CD14-positive monocyte (primary cell): ENCODE data around the gene PLA2G1B. TPM values are rescaled to one million over a fixed set of nuclear protein-coding genes. Genes with fewer than 3 reads are reported as not detected.

Experiments used
- DNase-seq, 3 donors: peaks; one replicate each; pipeline ENCODE4 v3.0.0-alpha.2; 2011 to 2022
- H2AFZ ChIP-seq: 2 replicates; pipeline ENCODE4 v1.6.0; 2012; ENCODE audit warnings: mild to moderate bottlenecking, low read depth, low read length, inconsistent platforms; ENCODE audit not compliant: insufficient read depth, poor library complexity, severe bottlenecking
- H3K27ac ChIP-seq, 2 donors: 1 replicate in 1 of 2; 2 replicates in 1 of 2; pipeline ENCODE4 v1.5.1; 2012 to 2013; ENCODE audit warnings: low read length in 2 of 2, control low read depth in 1 of 2, inconsistent platforms in 1 of 2, low read depth in 1 of 2, mild to moderate bottlenecking in 1 of 2
- H3K27me3 ChIP-seq, 2 donors: one replicate each; pipeline versions ENCODE4 v1.6.0 to v1.6.1; 2011 to 2013; ENCODE audit warnings: low read length in 2 of 2; ENCODE audit not compliant: control insufficient read depth in 2 of 2, insufficient read depth in 2 of 2
- H3K36me3 ChIP-seq, 2 donors: replicated peaks in 1 of 2; 1 replicate in 1 of 2; 2 replicates in 1 of 2; pipeline versions ENCODE4 v1.5.1 to v1.6.1; 2012 to 2013; ENCODE audit warnings: low read length in 2 of 2, control low read depth in 1 of 2, inconsistent platforms in 1 of 2, mild to moderate bottlenecking in 1 of 2; ENCODE audit not compliant: insufficient read depth in 2 of 2, control insufficient read depth in 1 of 2
- H3K4me1 ChIP-seq, 2 donors: 1 replicate in 1 of 2; 2 replicates in 1 of 2; pipeline versions ENCODE4 v1.5.1 to v1.6.1; 2012 to 2013; ENCODE audit warnings: low read length in 2 of 2, control low read depth in 1 of 2, inconsistent platforms in 1 of 2, mild to moderate bottlenecking in 1 of 2, moderate library complexity in 1 of 2; ENCODE audit not compliant: insufficient read depth in 2 of 2, control insufficient read depth in 1 of 2
- H3K4me2 ChIP-seq: replicated peaks from 2 replicates; pipeline ENCODE3; 2012; ENCODE audit warnings: low read length, moderate library complexity, mild to moderate bottlenecking; ENCODE audit not compliant: poor library complexity, severe bottlenecking; ENCODE audit errors: extremely low read depth
- H3K4me3 ChIP-seq, 3 experiments: fragments of 200-600 bp in 1 of 3; sonication (generic) in 1 of 3; replicated peaks in 1 of 3; 1 replicate in 2 of 3; 2 replicates in 1 of 3; pipeline ENCODE4 v1.5.1; 2011 to 2013; ENCODE audit warnings: low read length in 3 of 3, mild to moderate bottlenecking in 3 of 3, control low read depth in 2 of 3, low read depth in 2 of 3, inconsistent platforms in 1 of 3, moderate library complexity in 1 of 3
- H3K79me2 ChIP-seq: 2 replicates; pipeline ENCODE4 v1.6.0; 2012; ENCODE audit warnings: mild to moderate bottlenecking, control low read depth, inconsistent platforms, low read length, moderate library complexity; ENCODE audit not compliant: insufficient read depth
- H3K9ac ChIP-seq: 2 replicates; pipeline ENCODE4 v1.6.0; 2017; ENCODE audit warnings: low read length, mild to moderate bottlenecking; ENCODE audit not compliant: insufficient read depth, poor library complexity, severe bottlenecking
- H3K9me3 ChIP-seq, 2 donors: replicated peaks in 1 of 2; 1 replicate in 1 of 2; 2 replicates in 1 of 2; pipeline versions ENCODE4 v1.5.1 to v1.6.1; 2012 to 2013; ENCODE audit warnings: low read length in 2 of 2, control low read depth in 1 of 2; ENCODE audit not compliant: control insufficient read depth in 1 of 2, insufficient read depth in 1 of 2
- H4K20me1 ChIP-seq: 2 replicates; pipeline ENCODE4 v1.6.0; 2012; ENCODE audit warnings: mild to moderate bottlenecking, low read length, control low read depth, moderate library complexity; ENCODE audit not compliant: insufficient read depth
- H3K27ac Mint-ChIP-seq, 7 donors: one replicate each; pipeline ENCODE4 v1.8.0; 2020; ENCODE audit warnings: mild to moderate bottlenecking in 7 of 7, mixed read lengths in 7 of 7, moderate library complexity in 6 of 7, inconsistent platforms in 2 of 7
- H3K27me3 Mint-ChIP-seq, 3 donors: one replicate each; pipeline ENCODE4 v1.8.0; 2021 to 2022; ENCODE audit warnings: low read depth in 3 of 3, mild to moderate bottlenecking in 3 of 3, mixed read lengths in 3 of 3, moderate library complexity in 3 of 3, inconsistent platforms in 1 of 3
- H3K36me3 Mint-ChIP-seq, 2 donors: one replicate each; pipeline ENCODE4 v1.8.0; 2020; ENCODE audit warnings: mixed read lengths in 2 of 2, inconsistent platforms in 1 of 2, mild to moderate bottlenecking in 1 of 2
- H3K4me1 Mint-ChIP-seq: one replicate; pipeline ENCODE4 v1.8.0; 2020; ENCODE audit warnings: mild to moderate bottlenecking, mixed read lengths
- H3K4me3 Mint-ChIP-seq, 2 donors: one replicate each; pipeline ENCODE4 v1.8.0; 2020; ENCODE audit warnings: mild to moderate bottlenecking in 2 of 2, mixed read lengths in 2 of 2, moderate library complexity in 1 of 2
- H3K9me3 Mint-ChIP-seq, 7 donors: one replicate each; pipeline ENCODE4 v1.8.0; 2020 to 2022; ENCODE audit warnings: mixed read lengths in 7 of 7, mild to moderate bottlenecking in 6 of 7, moderate library complexity in 6 of 7, inconsistent platforms in 2 of 7
- WGBS: methylation state at CpG from one replicate; pipeline ENCODE4 v1.1.5; 2013; ENCODE audit warnings: missing lambda C conversion rate; ENCODE audit not compliant: insufficient coverage; 5-methylcytosine and 5-hydroxymethylcytosine counted together
- intact Hi-C, 2 donors: fragments of 100-400 bp; cut with micrococcal nuclease; formaldehyde crosslinking; loops; one replicate each; pipeline versions ENCODE4 v1.15.0 to v1.15.1; 2023
- polyA plus RNA-seq, 3 donors: library from polyadenylated mRNA; depleted of rRNA in 1 of 3; unstranded in 2 of 3; stranded (reverse) in 1 of 3; fragments of 300-500 nt in 2 of 3; fragments of >200 nt in 1 of 3; fragmentation: Illumina TruSeq in 2 of 3; gene quantifications; 1 replicate in 2 of 3; 2 replicates in 1 of 3; pipeline ENCODE4 v1.2.3, GENCODE V29; 2012 to 2021
- TF ChIP-seq, protein P1 (sequence below): fragments of 200-600 bp; IDR thresholded peaks from one replicate; pipeline ENCODE4 v1.8.0; 2022; ENCODE audit warnings: antibody characterized with exemption, mild to moderate bottlenecking

The PLA2G1B gene
- polyA plus RNA-seq, 3 donors: not detected

GRCh38 chr12:120292661-120293531, 34.7 kb downstream of the PLA2G1B start, which contains the start of gene RNU4-1:
TSS of gene RNU4-1 (minus strand) at chr12:120293237.
- Mint-ChIP-seq H3K4me1 (no peaks in the 10 kb centered on the region), H3K36me3 (no peaks in the 10 kb centered on the region), H3K27ac (no peak within 1 kb of the TSS), H3K27me3 (peaks cover 0 to 2% (median 0%) of the 10 kb centered on the region in 3 donors), H3K9me3 (no peaks in the 10 kb centered on the region), H3K4me3 (no peak within 1 kb of the TSS)
- Histone ChIP-seq H3K4me2 (peak within 1 kb of the TSS; percentile 79), H3K36me3 (no peaks in the 10 kb centered on the region), H4K20me1 (no peaks in the 10 kb centered on the region), H2AFZ (peak within 1 kb of the TSS; percentile 61), H3K4me3 (peak within 1 kb of the TSS; percentile 63 to 79 (median 65)), H3K9ac (peak within 1 kb of the TSS; percentile 91), H3K9me3 (no peaks in the 10 kb centered on the region), H3K79me2 (no peaks in the 10 kb centered on the region), H3K4me1 (peaks cover 27 to 38% of the 10 kb centered on the region in 2 donors), H3K27me3 (no peaks in the 10 kb centered on the region), H3K27ac (peak within 1 kb of the TSS; percentile 98 to 100)
- DNase-seq: peak; percentile 83 to 89 (median 84)
- 0% methylated on average over 17 of the region's 29 CpGs for WGBS
- intact Hi-C loops: loop anchor here in 1 of 2 donors (1.0 kb wide), 1 partner anchor 24 kb away; no protein-coding TSS in a partner anchor
- TF ChIP-seq, protein P1, sequence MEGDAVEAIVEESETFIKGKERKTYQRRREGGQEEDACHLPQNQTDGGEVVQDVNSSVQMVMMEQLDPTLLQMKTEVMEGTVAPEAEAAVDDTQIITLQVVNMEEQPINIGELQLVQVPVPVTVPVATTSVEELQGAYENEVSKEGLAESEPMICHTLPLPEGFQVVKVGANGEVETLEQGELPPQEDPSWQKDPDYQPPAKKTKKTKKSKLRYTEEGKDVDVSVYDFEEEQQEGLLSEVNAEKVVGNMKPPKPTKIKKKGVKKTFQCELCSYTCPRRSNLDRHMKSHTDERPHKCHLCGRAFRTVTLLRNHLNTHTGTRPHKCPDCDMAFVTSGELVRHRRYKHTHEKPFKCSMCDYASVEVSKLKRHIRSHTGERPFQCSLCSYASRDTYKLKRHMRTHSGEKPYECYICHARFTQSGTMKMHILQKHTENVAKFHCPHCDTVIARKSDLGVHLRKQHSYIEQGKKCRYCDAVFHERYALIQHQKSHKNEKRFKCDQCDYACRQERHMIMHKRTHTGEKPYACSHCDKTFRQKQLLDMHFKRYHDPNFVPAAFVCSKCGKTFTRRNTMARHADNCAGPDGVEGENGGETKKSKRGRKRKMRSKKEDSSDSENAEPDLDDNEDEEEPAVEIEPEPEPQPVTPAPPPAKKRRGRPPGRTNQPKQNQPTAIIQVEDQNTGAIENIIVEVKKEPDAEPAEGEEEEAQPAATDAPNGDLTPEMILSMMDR: no peak

GRCh38 chr12:120292411-120292660, 35.2 kb downstream of the PLA2G1B start:
- H3K79me2 ChIP-seq: no peaks in the 10 kb centered on the region
- no peaks in the 10 kb centered on the region for H3K4me1 Mint-ChIP-seq
- intact Hi-C loops: no loop called here
- H3K9ac ChIP-seq: peak overlapping the region; percentile 91
- TF ChIP-seq, protein P1: no peak
- H3K36me3 Mint-ChIP-seq: no peaks in the 10 kb centered on the region
- 0% methylated on average over 16 of the region's 17 CpGs for WGBS
- no peaks in the 10 kb centered on the region for H3K9me3 Mint-ChIP-seq
- H3K9me3 ChIP-seq: no peaks in the 10 kb centered on the region
- peak in 1 of 3 donors; percentile 1 for DNase-seq
- no peaks in the 10 kb centered on the region for H3K27me3 ChIP-seq
- peaks cover 27 to 38% of the 10 kb centered on the region in 2 donors for H3K4me1 ChIP-seq
- no peaks in the 10 kb centered on the region for H4K20me1 ChIP-seq
- peak overlapping the region; percentile 98 to 100 for H3K27ac ChIP-seq
- no peak overlapping the region for H3K4me3 Mint-ChIP-seq
- no peaks in the 10 kb centered on the region for H3K36me3 ChIP-seq
- peak overlapping the region; percentile 61 for H2AFZ ChIP-seq
- peak overlapping the region; percentile 79 for H3K4me2 ChIP-seq
- no peak overlapping the region for H3K27ac Mint-ChIP-seq
- H3K27me3 Mint-ChIP-seq: peaks cover 2 to 3% (median 2%) of the 10 kb centered on the region in 3 donors
- H3K4me3 ChIP-seq: peak overlapping the region; percentile 63 to 79 (median 65)
